Keratinocyte (primary cell): ENCODE measurements around the gene CAPN11. TPM values are rescaled to one million over a fixed set of nuclear protein-coding genes. Genes with fewer than 3 reads are reported as not detected.

Source experiments
- DNase-seq: peaks from one replicate; pipeline ENCODE4 v3.0.0-alpha.2; 2011; ENCODE audit warnings: low read depth, missing footprints, low spot score
- FAIRE-seq: peaks from 2 replicates; lab custom pipeline; 2011; peaks lifted over from hg19 to GRCh38; lab: Jason Lieb, UNC
- H2AFZ ChIP-seq: 2 replicates; pipeline ENCODE4 v1.6.0; 2012; ENCODE audit warnings: low read length, control low read depth, inconsistent platforms; ENCODE audit not compliant: control insufficient read depth
- H3K27ac ChIP-seq: 2 replicates; pipeline ENCODE4 v1.5.1; 2011; ENCODE audit warnings: low read length; ENCODE audit not compliant: control insufficient read depth, insufficient read depth
- H3K27me3 ChIP-seq: 3 replicates; pipeline ENCODE4 v1.6.0; 2011; ENCODE audit warnings: low read length; ENCODE audit not compliant: control insufficient read depth, insufficient read depth; ENCODE audit errors: extremely low read depth
- H3K36me3 ChIP-seq, 2 experiments: 2 replicates in 1 of 2; 3 replicates in 1 of 2; pipeline ENCODE4 v1.5.1; 2011; ENCODE audit warnings: low read length in 2 of 2, mild to moderate bottlenecking in 1 of 2; ENCODE audit not compliant: control insufficient read depth in 2 of 2, insufficient read depth in 2 of 2; ENCODE audit errors: extremely low read depth in 1 of 2
- H3K4me1 ChIP-seq: 3 replicates; pipeline ENCODE4 v1.5.1; 2011; ENCODE audit warnings: low read length; ENCODE audit not compliant: control insufficient read depth, insufficient read depth; ENCODE audit errors: extremely low read depth
- H3K4me2 ChIP-seq: 3 replicates; pipeline ENCODE4 v1.6.0; 2011; ENCODE audit warnings: low read depth, low read length; ENCODE audit not compliant: control insufficient read depth, insufficient read depth; ENCODE audit errors: extremely low read depth
- H3K4me3 ChIP-seq, 3 experiments: fragments of 200-600 bp in 1 of 3; sonication (generic) in 1 of 3; 2 replicates in 2 of 3; 3 replicates in 1 of 3; pipeline ENCODE4 v1.5.1; 2011 to 2016; ENCODE audit warnings: low read length in 3 of 3, mild to moderate bottlenecking in 3 of 3, control low read depth in 2 of 3, inconsistent platforms in 1 of 3, low read depth in 1 of 3, mixed read lengths in 1 of 3, mixed run types in 1 of 3, moderate library complexity in 1 of 3; ENCODE audit not compliant: control insufficient read depth in 2 of 3, insufficient read depth in 2 of 3; ENCODE audit errors: extremely low read depth in 1 of 3
- H3K79me2 ChIP-seq: 2 replicates; pipeline ENCODE4 v1.6.0; 2012; ENCODE audit warnings: low read length; ENCODE audit not compliant: control insufficient read depth, insufficient read depth
- H3K9ac ChIP-seq: 3 replicates; pipeline ENCODE4 v1.6.0; 2011; ENCODE audit warnings: low read length; ENCODE audit not compliant: control insufficient read depth, insufficient read depth; ENCODE audit errors: extremely low read depth
- H3K9me1 ChIP-seq: 3 replicates; pipeline ENCODE4 v1.6.0; 2011; ENCODE audit warnings: low read length; ENCODE audit not compliant: control insufficient read depth, insufficient read depth; ENCODE audit errors: extremely low read depth
- H3K9me3 ChIP-seq: 2 replicates; pipeline ENCODE4 v1.5.1; 2012; ENCODE audit warnings: low read depth, low read length; ENCODE audit not compliant: control insufficient read depth
- H4K20me1 ChIP-seq: 3 replicates; pipeline ENCODE4 v1.6.0; 2011; ENCODE audit warnings: low read length; ENCODE audit not compliant: control insufficient read depth, insufficient read depth; ENCODE audit errors: extremely low read depth
- CTCF ChIP-seq, 3 experiments: IDR thresholded peaks in 1 of 3; conservative IDR thresholded peaks in 1 of 3; optimal IDR thresholded peaks in 1 of 3; 2 replicates in 2 of 3; 3 replicates in 1 of 3; pipeline versions ENCODE3 to v1.5.1; 2011; ENCODE audit warnings: low read length in 3 of 3, mild to moderate bottlenecking in 3 of 3, moderate library complexity in 2 of 3, control low read depth in 1 of 3, inconsistent platforms in 1 of 3; ENCODE audit not compliant: insufficient read depth in 2 of 3; ENCODE audit errors: extremely low read depth in 1 of 3
- EZH2 ChIP-seq: IDR thresholded peaks from one replicate; pipeline ENCODE4 v1.6.1; 2012; ENCODE audit warnings: inconsistent platforms, mild to moderate bottlenecking, low read length, moderate library complexity
- dilution Hi-C: fragments of 300-500 bp; cut with MboI; formaldehyde crosslinking; loops from one replicate; pipeline ENCODE4 v1.7.0; 2020; ENCODE audit warnings: low sequenced_read_pairs; ENCODE audit not compliant: extremely low pct_ligation_motif_present
- polyA plus RNA-seq, 5 experiments: library from polyadenylated mRNA; depleted of rRNA in 3 of 5; stranded (reverse) in 3 of 5; stranded (forward) in 1 of 5; unstranded in 1 of 5; fragments of >200 nt; gene quantifications; 1 replicate in 1 of 5; 2 replicates in 3 of 5; 3 replicates in 1 of 5; pipeline versions ENCODE4 v1.2.1 to v1.2.3, GENCODE V29; 2011 to 2012; ENCODE audit warnings: missing spikeins in 2 of 5, low read depth in 1 of 5, low replicate concordance in 1 of 5

Gene CAPN11
- polyA plus RNA-seq, 1 donor (not counting 4 experiments of a cell fraction or from before 2014, with no cell fraction given): not detected

GRCh38 chr6:44150317-44150917 lies 8.2 kb upstream of the CAPN11 start:
- Histone ChIP-seq H3K9me1 (no peaks in the 10 kb centered on the region), H3K36me3 (peaks cover 51 to 54% of the 10 kb centered on the region in 2 experiments), H4K20me1 (no peaks in the 10 kb centered on the region), H3K9ac (no peak overlapping the region), H3K4me3 (no peak overlapping the region), H3K27ac (no peak overlapping the region), H3K27me3 (no peaks in the 10 kb centered on the region), H3K4me1 (no peaks in the 10 kb centered on the region), H2AFZ (no peak overlapping the region), H3K9me3 (no peaks in the 10 kb centered on the region), H3K4me2 (no peak overlapping the region), H3K79me2 (no peaks in the 10 kb centered on the region)
- FAIRE-seq (no peak), DNase-seq (no peak)
- dilution Hi-C loops: no loop called here
- TF ChIP-seq CTCF (optimal IDR thresholded peaks at IDR 0.05 in 1 of 3, IDR thresholded peaks at IDR 0.05 in 1 of 3, conservative IDR thresholded peaks at IDR 0.05 in 1 of 3; ENCODE audit: extremely low read depth in 1 of 3, insufficient read depth in 2 of 3, low read length in 3 of 3) (no peak), EZH2 (no peak)

GRCh38 chr6:44151348-44152108 lies 7.1 kb upstream of the CAPN11 start:
- no peaks in the 10 kb centered on the region for H3K4me1 ChIP-seq
- FAIRE-seq (peak; percentile 69), DNase-seq (no peak)
- H3K4me2 ChIP-seq: no peak overlapping the region
- no peaks in the 10 kb centered on the region for H3K27me3 ChIP-seq
- H3K79me2 ChIP-seq: no peaks in the 10 kb centered on the region
- dilution Hi-C loops: no loop called here
- H3K9ac ChIP-seq: no peak overlapping the region
- H4K20me1 ChIP-seq: no peaks in the 10 kb centered on the region
- no peaks in the 10 kb centered on the region for H3K9me1 ChIP-seq
- H2AFZ ChIP-seq: no peak overlapping the region
- no peak overlapping the region for H3K4me3 ChIP-seq
- no peaks in the 10 kb centered on the region for H3K9me3 ChIP-seq
- TF ChIP-seq CTCF (optimal IDR thresholded peaks at IDR 0.05 in 1 of 3, IDR thresholded peaks at IDR 0.05 in 1 of 3, conservative IDR thresholded peaks at IDR 0.05 in 1 of 3; ENCODE audit: extremely low read depth in 1 of 3, insufficient read depth in 2 of 3, low read length in 3 of 3) (peak; percentile 96 to 98 (median 97)), EZH2 (no peak)
- peaks cover 46 to 49% of the 10 kb centered on the region in 2 experiments for H3K36me3 ChIP-seq
- no peak overlapping the region for H3K27ac ChIP-seq
